ENCODE results near the gene FANCD2. TPM values are rescaled to one million over a fixed set of nuclear protein-coding genes. Genes with fewer than 3 reads are reported as not detected.

The FANCD2 gene
- polyA plus RNA-seq, 2 donors = 5.1 to 6.5 TPM

- H3K27ac ChIP-seq (ENCODE audit: low read depth in 2 of 2, low read length in 1 of 2) = no peak overlapping the region
- peaks cover 12 to 14% of the 10 kb centered on the region in 2 donors for H3K36me3 ChIP-seq (ENCODE audit: control insufficient read depth in 2 of 2, insufficient read depth in 2 of 2, low read length in 1 of 2)
- H3K27me3 ChIP-seq (ENCODE audit: control insufficient read depth in 1 of 2, insufficient read depth in 2 of 2, low read length in 2 of 2) = no peaks in the 10 kb centered on the region
- WGBS, 2 donors = 88 to 92% methylated on average over 8 of the region's 8 CpGs
- no peaks in the 10 kb centered on the region for H3K4me1 ChIP-seq (ENCODE audit: control insufficient read depth in 2 of 2, insufficient read depth in 2 of 2, low read length in 1 of 2)
- H3K4me3 ChIP-seq (ENCODE audit: low read depth in 1 of 2, low read length in 2 of 2) = no peak overlapping the region
- H3K9me3 ChIP-seq (ENCODE audit: control insufficient read depth in 2 of 2, insufficient read depth in 1 of 2, low read depth in 1 of 2, low read length in 1 of 2) = no peaks in the 10 kb centered on the region
Measured at GRCh38 chr3:10149226-10149625, 123.0 kb downstream of the FANCD2 start.

DNA sequence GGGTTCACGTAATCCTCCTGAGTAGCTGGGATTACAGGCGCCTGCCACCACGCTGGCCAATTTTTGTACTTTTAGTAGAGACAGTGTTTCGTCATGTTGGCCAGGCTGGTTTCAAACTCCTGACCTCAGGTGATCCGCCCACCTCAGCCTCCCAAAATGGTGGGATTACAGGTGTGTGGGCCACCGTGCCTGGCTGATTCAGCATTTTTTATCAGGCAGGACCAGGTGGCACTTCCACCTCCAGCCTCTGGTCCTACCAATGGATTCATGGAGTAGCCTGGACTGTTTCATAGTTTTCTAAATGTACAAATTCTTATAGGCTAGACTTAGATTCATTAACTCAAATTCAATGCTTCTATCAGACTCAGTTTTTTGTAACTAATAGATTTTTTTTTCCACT is 124.8 kb downstream of the FANCD2 start:
- H3K27ac ChIP-seq (ENCODE audit: low read depth in 2 of 2, low read length in 1 of 2) = no peak overlapping the region
- WGBS, 2 donors = 77 to 86% methylated on average over 6 of the region's 6 CpGs
- H3K4me1 ChIP-seq (ENCODE audit: control insufficient read depth in 2 of 2, insufficient read depth in 2 of 2, low read length in 1 of 2) = no peaks in the 10 kb centered on the region
- peaks cover 12 to 14% of the 10 kb centered on the region in 2 donors for H3K36me3 ChIP-seq (ENCODE audit: control insufficient read depth in 2 of 2, insufficient read depth in 2 of 2, low read length in 1 of 2)
- H3K4me3 ChIP-seq (ENCODE audit: low read depth in 1 of 2, low read length in 2 of 2) = no peak overlapping the region
- no peaks in the 10 kb centered on the region for H3K9me3 ChIP-seq (ENCODE audit: control insufficient read depth in 2 of 2, insufficient read depth in 1 of 2, low read depth in 1 of 2, low read length in 1 of 2)
- no peaks in the 10 kb centered on the region for H3K27me3 ChIP-seq (ENCODE audit: control insufficient read depth in 1 of 2, insufficient read depth in 2 of 2, low read length in 2 of 2)

Other genes starting within 250 kb of the FANCD2 start
- gene TADA3, start 234.0 kb upstream of the FANCD2 start, polyA plus RNA-seq = 10 to 100 TPM; 22.9 to 29.9 TPM
- gene ARPC4, start 233.4 kb upstream of the FANCD2 start, polyA plus RNA-seq = 100 to 1,000 TPM in 1 of 2 donors, 10 to 100 TPM in 1; 52.8 to 114 TPM
- 10 to 100 TPM; 14.5 to 31.2 TPM for gene TTLL3, start 216.2 kb upstream of the FANCD2 start, polyA plus RNA-seq
- gene RPUSD3, start 182.4 kb upstream of the FANCD2 start, polyA plus RNA-seq = 10 to 100 TPM; 30.7 to 31.6 TPM
- under 1 TPM; 0.18 to 0.53 TPM for gene CIDEC, start 146.2 kb upstream of the FANCD2 start, polyA plus RNA-seq
- 10 to 100 TPM; 20.6 to 25.8 TPM for gene JAGN1, start 135.8 kb upstream of the FANCD2 start, polyA plus RNA-seq
- 10 to 100 TPM in 1 of 2 donors, 1 to 10 TPM in 1; 9.2 to 24.9 TPM for gene IL17RE, start 123.6 kb upstream of the FANCD2 start, polyA plus RNA-seq
- 10 to 100 TPM; 37.0 to 52.7 TPM for gene IL17RC, start 109.3 kb upstream of the FANCD2 start, polyA plus RNA-seq
- gene CRELD1, start 92.6 kb upstream of the FANCD2 start, polyA plus RNA-seq = 10 to 100 TPM; 12.1 to 24.2 TPM
- 1 to 10 TPM; 1.0 to 2.0 TPM for gene PRRT3, start 74.0 kb upstream of the FANCD2 start, polyA plus RNA-seq
- 100 to 1,000 TPM in 1 of 2 donors, 10 to 100 TPM in 1; 44.7 to 100 TPM for gene EMC3, start 39.6 kb upstream of the FANCD2 start, polyA plus RNA-seq
- under 1 TPM in 1 of 2 donors, not detected in 1; 0.22 TPM for gene FANCD2OS, start 81.8 kb downstream of the FANCD2 start, polyA plus RNA-seq
- 100 to 1,000 TPM in 1 of 2 donors, 10 to 100 TPM in 1; 79.2 to 148 TPM for gene BRK1, start 89.2 kb downstream of the FANCD2 start, polyA plus RNA-seq
- 10 to 100 TPM; 16.3 to 29.0 TPM for gene VHL, start 115.3 kb downstream of the FANCD2 start, polyA plus RNA-seq
- 1 to 10 TPM; 6.1 to 7.1 TPM for gene IRAK2, start 138.5 kb downstream of the FANCD2 start, polyA plus RNA-seq
- 10 to 100 TPM; 10.9 to 15.0 TPM for gene TATDN2, start 222.0 kb downstream of the FANCD2 start, polyA plus RNA-seq